GM11168 (cell line): ENCODE results near the gene ARVCF.

Experiments
- in situ Hi-C: fragments of 300-500 bp; cut with MboI; formaldehyde crosslinking; loops from one replicate; pipeline ENCODE4 v1.12.0; 2022; ENCODE audit warnings: low sequenced_read_pairs; ENCODE audit not compliant: unreplicated experiment

Gene ARVCF

GRCh38 chr22:19977296-19978243, 39.1 kb downstream of the ARVCF start:
- in situ Hi-C loops = no loop called here

GRCh38 chr22:19976671-19977070, 40.0 kb downstream of the ARVCF start:
- in situ Hi-C loops = no loop called here

- in situ Hi-C loops = no loop called here
Observed at GRCh38 chr22:19975707-19976035, 41.0 kb downstream of the ARVCF start.

- in situ Hi-C loops = no loop called here
Observed at GRCh38 chr22:19974935-19975706, 41.5 kb downstream of the ARVCF start.

- in situ Hi-C loops = no loop called here
Observed at GRCh38 chr22:19974268-19974861, 42.3 kb downstream of the ARVCF start.

GRCh38 chr22:19973551-19974267, 42.9 kb downstream of the ARVCF start:
- in situ Hi-C loops = no loop called here

- in situ Hi-C loops = no loop called here
Observed at GRCh38 chr22:19972652-19973550, 43.7 kb downstream of the ARVCF start.

GRCh38 chr22:19972251-19972650, 44.4 kb downstream of the ARVCF start:
- in situ Hi-C loops = no loop called here

GRCh38 chr22:19971276-19972124, 45.1 kb downstream of the ARVCF start:
- in situ Hi-C loops = no loop called here

- in situ Hi-C loops = no loop called here
Observed at GRCh38 chr22:19970479-19971275, 45.9 kb downstream of the ARVCF start.

GRCh38 chr22:19970031-19970478, 46.6 kb downstream of the ARVCF start:
- in situ Hi-C loops = no loop called here

- in situ Hi-C loops = no loop called here
Observed at GRCh38 chr22:19969141-19969928, 47.3 kb downstream of the ARVCF start.

- in situ Hi-C loops = no loop called here
Observed at GRCh38 chr22:19968450-19968891, 48.2 kb downstream of the ARVCF start.

GRCh38 chr22:19967850-19968449, 48.7 kb downstream of the ARVCF start:
- in situ Hi-C loops = no loop called here

- in situ Hi-C loops = no loop called here
Observed at GRCh38 chr22:19966908-19967750, 49.5 kb downstream of the ARVCF start.
